ENCODE measurements around the gene MORN5. TPM values are rescaled to one million over a fixed set of nuclear protein-coding genes. Genes with fewer than 3 reads are reported as not detected.

The MORN5 gene
- total and polyA plus RNA-seq, 9 of the 15 experiments (the other 6 are each of a cell fraction or from before 2014, with no cell fraction given): not detected

GRCh38 chr9:122135529-122135859 is 24.2 kb upstream of the MORN5 start:
- intact Hi-C loops (cut with micrococcal nuclease): no loop called here
- no TSS peak for BruUV-seq (replicated peaks)
- FAIRE-seq: no peak

More at GRCh38 chr9:122135529-122135859, 24.2 kb upstream of the MORN5 start:
- ATAC-seq (no peak), DNase-seq (ENCODE audit: extremely low read depth in 1 of 4, low spot score in 3 of 4) (no peak)
- H3K27ac ChIP-seq (ENCODE audit: extremely low read depth, low read depth, low read length): no peak overlapping the region
- H3K27me3 ChIP-seq (ENCODE audit: control insufficient read depth in 2 of 2, insufficient read depth in 2 of 2, low read length in 2 of 2): peaks cover 2 to 16% of the 10 kb centered on the region in 2 experiments; a peak in 3 of 5 replicates
- H3K9me3 ChIP-seq (replicated peaks; ENCODE audit: control insufficient read depth, insufficient read depth, low read depth, low read length): no peaks in the 10 kb centered on the region
- peak; percentile 89 for TF ChIP-seq ZNF121 (CRISPR knock-in tag; conservative IDR thresholded peaks at IDR 0.05)
- TF ChIP-seq NR1H2 (CRISPR knock-in tag; IDR thresholded peaks at IDR 0.05): no peak
- TF ChIP-seq MIER1 (IDR thresholded peaks at IDR 0.05; ENCODE audit: low read depth): no peak
- TF ChIP-seq THRA (IDR thresholded peaks at IDR 0.05): no peak
- no peak for TF ChIP-seq MTA3 (IDR thresholded peaks at IDR 0.05; ENCODE audit: borderline replicate concordance)
- peak; percentile 30; the same call in 1 of the 2 replicates for TF ChIP-seq MAX (CRISPR knock-in tag; IDR thresholded peaks at IDR 0.05)
- TF ChIP-seq DPF2 (IDR thresholded peaks at IDR 0.05): no peak
- H3K4me1 ChIP-seq (replicated peaks in 1 of 2; ENCODE audit: control insufficient read depth in 2 of 2, insufficient read depth in 2 of 2, low read length in 2 of 2): peaks cover 0 to 9% of the 10 kb centered on the region in 2 experiments; a peak in 1 of 5 replicates
- in situ Hi-C loops (cut with MboI): no loop called here
- H3K79me2 ChIP-seq (ENCODE audit: control insufficient read depth, insufficient read depth, low read length): no peaks in the 10 kb centered on the region
- 0 out of 2 replicates have a peak, but pooled peaks cover 6% of the 10 kb centered on the region for H4K20me1 ChIP-seq (replicated peaks; ENCODE audit: control insufficient read depth, insufficient read depth, low read length)
- ChIA-PET CTCF (ENCODE audit: low intra/inter-chr PET ratio) (no interaction called here), POLR2A (interaction anchor here (0.6 to 0.9 kb wide), 3 partner anchors 11 to 235 kb away, joined by 3 read pairs; partner anchors contain the start of gene PTGS1)
- H3K4me3 ChIP-seq: no peak overlapping the region
- no peak overlapping the region for H2AFZ ChIP-seq (ENCODE audit: low read depth, low read length)
- H3K4me2 ChIP-seq (ENCODE audit: insufficient read depth, low read length): no peak overlapping the region
- H3K36me3 ChIP-seq (ENCODE audit: control insufficient read depth, insufficient read depth, low read length): no peaks in the 10 kb centered on the region
- 18% methylated on average over 7 of the region's 7 CpGs for WGBS (ENCODE audit: insufficient coverage, low coverage, missing lambda C conversion rate)
- no peaks in the 10 kb centered on the region for H3K9me1 ChIP-seq (ENCODE audit: control insufficient read depth, insufficient read depth, low read length)
- H3K9ac ChIP-seq (ENCODE audit: insufficient read depth in 1 of 2, low read depth in 2 of 2, low read length in 2 of 2): no peak overlapping the region

Data from K562 (cell line).